Heart right ventricle (tissue), 16 donors: ENCODE data around the gene SLIT3. TPM values are rescaled to one million over a fixed set of nuclear protein-coding genes. Genes with fewer than 3 reads are reported as not detected.

ENCODE experiments used
- ATAC-seq, 8 donors: fragments of 200-7000 bp; cut with Tn5 transposase; one replicate each; pipeline ENCODE4 v1.9.1; 2020; ENCODE audit warnings: mild to moderate bottlenecking in 8 of 8, moderate library complexity in 8 of 8, moderate number of reproducible peaks in 1 of 8
- DNase-seq, 2 donors: peaks; one replicate each; pipeline ENCODE4 v3.0.0-alpha.2; 2020
- H3K27ac ChIP-seq, 10 donors: fragments of 200-600 bp; sonication (generic) in 2 of 10; one replicate each; pipeline versions ENCODE4 v1.5.0 to v1.8.0; 2020 to 2022; ENCODE audit warnings: mild to moderate bottlenecking in 3 of 10
- H3K27me3 ChIP-seq, 7 donors: fragments of 200-600 bp; one replicate each; pipeline ENCODE4 v1.8.0; 2021 to 2022; ENCODE audit warnings: mild to moderate bottlenecking in 2 of 7
- H3K36me3 ChIP-seq, 9 donors: fragments of 200-600 bp; sonication (generic) in 1 of 9; one replicate each; pipeline versions ENCODE4 v1.5.0 to v1.8.0; 2020 to 2022; ENCODE audit warnings: mild to moderate bottlenecking in 2 of 9
- H3K4me1 ChIP-seq, 9 donors: fragments of 200-600 bp; sonication (generic) in 1 of 9; one replicate each; pipeline versions ENCODE4 v1.5.0 to v1.8.0; 2020 to 2022; ENCODE audit warnings: mild to moderate bottlenecking in 4 of 9
- H3K4me3 ChIP-seq, 10 donors: fragments of 200-600 bp; sonication (generic) in 2 of 10; one replicate each; pipeline versions ENCODE4 v1.5.0 to v1.8.0; 2020 to 2022; ENCODE audit warnings: mild to moderate bottlenecking in 7 of 10, moderate library complexity in 2 of 10
- H3K9me3 ChIP-seq, 11 donors: fragments of 200-600 bp in 10 of 11; sonication (generic) in 2 of 11; one replicate each; pipeline versions ENCODE4 v1.5.0 to v1.8.0; 2013 to 2022; ENCODE audit warnings: mild to moderate bottlenecking in 2 of 11, control low read depth in 1 of 11, moderate library complexity in 1 of 11
- CTCF ChIP-seq, 9 donors: fragments of 200-600 bp; sonication (generic) in 2 of 9; IDR thresholded peaks; one replicate each; pipeline versions ENCODE4 v1.5.0 to v1.8.0; 2021 to 2022; ENCODE audit warnings: antibody characterized with exemption in 9 of 9, mild to moderate bottlenecking in 5 of 9, moderate library complexity in 1 of 9
- WGBS, 2 donors: extraction: QIAGEN DNeasy Blood & Tissue Kit; methylation state at CpG; one replicate each; pipeline ENCODE4 v1.1.7; 2013; ENCODE audit warnings: inconsistent platforms in 1 of 2; 5-methylcytosine and 5-hydroxymethylcytosine counted together
- intact Hi-C, 10 donors: fragments of 100-400 bp; cut with DNase I; formaldehyde crosslinking; loops; one replicate each; pipeline versions ENCODE4 v1.11.1 to v1.14.2; 2022
- polyA plus RNA-seq, 2 donors: library from polyadenylated mRNA; stranded (reverse); fragments of 200-250 nt; gene quantifications; one replicate each; pipeline ENCODE4 v1.2.3, GENCODE V29; 2013
- total RNA-seq, 10 donors: library from RNA; stranded (reverse); fragmentation: NEBNext Ultra II Directional in 3 of 10; extraction: Animal tissue kit (Norgen Biotek cat#: 25700) in 3 of 10; gene quantifications; one replicate each; pipeline versions ENCODE4 v1.2.1 to v1.2.4, GENCODE V29; 2021 to 2023
- donor health status: Arrhythmogenic right ventricular cardiomyopathy.
- donor health status: ischemic (EF 13 %, LVEDD 7.1; RV severe dilation, severe dysfunction).
- donor health status: healthy with polysubstance abuse.
- donor health status: DM: no; HTN: yes; CAD: no.
- donor health status: DM: no; HTN: no; CAD: no.
- donor health status: ischemic (EF 25% LVEDD 6.9; RV normal size, moderate dysfunction).
- donor health status: ischemic (EF 25% LVEDD 5.7; RV mildly dilated, moderate dysfunction).
- donor health status: healthy.
- donor health status: DM: yes; HTN: yes; CAD: no.
- donor health status: Ischemic cardiomyopathy.
- donor health status: ischemic (EF 35%, LVEDD 5.7; RV mildly dilated, moderate dysfunction).
- donor health status: nonischemic (EF 11% LVEDD 7.7; RV severe dilation, severe dysfunction).
- donor health status: DM: yes; HTN: yes; CAD: no.
- donor health status: PGD.
- donor health status: ischemic (EF 29% LVEDD 5.4; RV normal size, mild dysfunction).
- donor health status: nonischemic (EF 23%, LVEDD 6.1; RV moderate dilation, normal function).

SLIT3 gene
- total and polyA plus RNA-seq, 12 donors, result 2.0 to 29.2 (median 12.1) TPM

- Histone ChIP-seq H3K27me3 (no peaks in the 10 kb centered on the region), H3K4me1 (peaks cover 0 to 12% (median 3%) of the 10 kb centered on the region in 9 donors), H3K4me3 (no peak overlapping the region), H3K27ac (peak overlapping the region in 1 of 10 donors; percentile 6), H3K36me3 (no peaks in the 10 kb centered on the region), H3K9me3 (peaks cover 0 to 8% (median 0%) of the 10 kb centered on the region in 11 donors)
- intact Hi-C loops, result loop anchor here in 3 of 10 donors (10.0 kb wide), 2 partner anchors 168 to 178 kb away; partner anchors contain the start of gene SLIT3 (in 2 of the 3)
- WGBS, 2 donors, result 79 to 82% methylated on average over 3 of the region's 3 CpGs
- TF ChIP-seq CTCF (IDR thresholded peaks at IDR 0.05), result no peak
- ATAC-seq, result peak in 2 of 8 donors; percentile 23 to 48
- DNase-seq, result no peak
Observed at GRCh38 chr5:169126481-169127021, 174.4 kb downstream of the SLIT3 start.

GRCh38 chr5:169125571-169125970, 175.4 kb downstream of the SLIT3 start:
- intact Hi-C loops, result loop anchor here in 3 of 10 donors (10.0 kb wide), 2 partner anchors 169 to 179 kb away; partner anchors contain the start of gene SLIT3 (in 2 of the 3)
- H3K36me3 ChIP-seq, result no peaks in the 10 kb centered on the region
- DNase-seq (no peak), ATAC-seq (no peak)
- no peaks in the 10 kb centered on the region for H3K27me3 ChIP-seq
- no peak for TF ChIP-seq CTCF (IDR thresholded peaks at IDR 0.05)
- peaks cover 0 to 12% (median 0%) of the 10 kb centered on the region in 9 donors for H3K4me1 ChIP-seq
- H3K9me3 ChIP-seq, result peaks cover 0 to 8% (median 0%) of the 10 kb centered on the region in 11 donors
- H3K4me3 ChIP-seq, result no peak overlapping the region
- 28 to 33% methylated on average over 7 of the region's 7 CpGs for WGBS, 2 donors
- no peak overlapping the region for H3K27ac ChIP-seq

GRCh38 chr5:169122951-169123350, 178.0 kb downstream of the SLIT3 start:
- no peak for TF ChIP-seq CTCF (IDR thresholded peaks at IDR 0.05)
- no peak for ATAC-seq

GRCh38 chr5:169121630-169122420, 179.1 kb downstream of the SLIT3 start:
- no peak for TF ChIP-seq CTCF (IDR thresholded peaks at IDR 0.05)
- intact Hi-C loops, result loop anchor here in 3 of 10 donors (10.0 kb wide), 2 partner anchors 173 to 183 kb away; partner anchors contain the start of gene SLIT3 (in 2 of the 3)
- Histone ChIP-seq H3K27ac (no peak overlapping the region), H3K4me3 (no peak overlapping the region), H3K27me3 (no peaks in the 10 kb centered on the region), H3K36me3 (no peaks in the 10 kb centered on the region), H3K9me3 (peaks cover 0 to 8% (median 0%) of the 10 kb centered on the region in 11 donors), H3K4me1 (peaks cover 0 to 9% (median 3%) of the 10 kb centered on the region in 9 donors)
- WGBS, 2 donors, result 76 to 82% methylated on average over 5 of the region's 5 CpGs
- ATAC-seq, result no peak
- no peak for DNase-seq

More at GRCh38 chr5:169122951-169123350, 178.0 kb downstream of the SLIT3 start:
- no peaks in the 10 kb centered on the region for H3K36me3 ChIP-seq
- intact Hi-C loops, result loop anchor here in 3 of 10 donors (10.0 kb wide), 2 partner anchors 172 to 182 kb away; partner anchors contain the start of gene SLIT3 (in 2 of the 3)
- H3K4me1 ChIP-seq, result peaks cover 0 to 7% (median 0%) of the 10 kb centered on the region in 9 donors
- H3K4me3 ChIP-seq, result no peak overlapping the region
- no peak overlapping the region for H3K27ac ChIP-seq
- H3K27me3 ChIP-seq, result no peaks in the 10 kb centered on the region
- 72 to 77% methylated on average over 1 of the region's 1 CpG for WGBS, 2 donors
- no peak for DNase-seq
- peaks cover 0 to 8% (median 0%) of the 10 kb centered on the region in 11 donors for H3K9me3 ChIP-seq
